H9 (cell line): ENCODE measurements around the gene IFNL2. TPM values are rescaled to one million over a fixed set of nuclear protein-coding genes. Genes with fewer than 3 reads are reported as not detected.
"Not testable (repeated sequence)": the region's sequence is repeated elsewhere in the genome, so short reads cannot be mapped to it uniquely, and the experiment has no call there.

Experiments
- DNase-seq: peaks from one replicate; pipeline ENCODE4 v3.0.0-alpha.2; 2017
- H2AFZ ChIP-seq: one replicate; pipeline ENCODE4 v1.6.1; 2013; ENCODE audit warnings: mild to moderate bottlenecking, low read length, control low read depth, moderate library complexity
- H2AK5ac ChIP-seq: 2 replicates; pipeline ENCODE4 v1.6.1; 2013; ENCODE audit warnings: low read length, control low read depth, mixed read lengths; ENCODE audit not compliant: insufficient read length
- H2BK120ac ChIP-seq: one replicate; pipeline ENCODE4 v1.6.1; 2013; ENCODE audit warnings: low read depth, mild to moderate bottlenecking, low read length, control low read depth, inconsistent platforms; ENCODE audit not compliant: poor library complexity, severe bottlenecking
- H2BK12ac ChIP-seq: 2 replicates; pipeline ENCODE4 v1.6.1; 2013; ENCODE audit warnings: low read length, control low read depth, mixed read lengths, low read depth; ENCODE audit not compliant: insufficient read length
- H2BK15ac ChIP-seq: 2 replicates; pipeline ENCODE4 v1.6.1; 2013; ENCODE audit warnings: low read depth, low read length, control low read depth
- H2BK20ac ChIP-seq: one replicate; pipeline ENCODE4 v1.6.1; 2013; ENCODE audit warnings: low read depth, mild to moderate bottlenecking, low read length, control low read depth, inconsistent platforms; ENCODE audit not compliant: poor library complexity, severe bottlenecking
- H2BK5ac ChIP-seq: 2 replicates; pipeline ENCODE4 v1.6.1; 2013; ENCODE audit warnings: low read length, control low read depth, mixed read lengths; ENCODE audit not compliant: insufficient read length
- H3K14ac ChIP-seq: 2 replicates; pipeline ENCODE4 v1.6.1; 2013; ENCODE audit warnings: low read length, control low read depth; ENCODE audit not compliant: insufficient read depth
- H3K18ac ChIP-seq: 2 replicates; pipeline ENCODE4 v1.6.1; 2013; ENCODE audit warnings: low read depth, mild to moderate bottlenecking, mixed read lengths, low read length, control low read depth; ENCODE audit not compliant: insufficient read length
- H3K23ac ChIP-seq: 2 replicates; pipeline ENCODE4 v1.6.1; 2013; ENCODE audit warnings: low read length, control low read depth, mixed read lengths, low read depth; ENCODE audit not compliant: insufficient read length
- H3K23me2 ChIP-seq: 2 replicates; pipeline ENCODE4 v1.6.1; 2013; ENCODE audit warnings: low read depth, mild to moderate bottlenecking, mixed read lengths, low read length, control low read depth; ENCODE audit not compliant: insufficient read length, poor library complexity, severe bottlenecking
- H3K27ac ChIP-seq: 2 replicates; pipeline ENCODE4 v1.5.1; 2013; ENCODE audit warnings: low read length, control low read depth, mixed read lengths, low read depth; ENCODE audit not compliant: insufficient read length
- H3K27me3 ChIP-seq: 2 replicates; pipeline ENCODE4 v1.6.1; 2013; ENCODE audit warnings: low read length, control low read depth, inconsistent platforms; ENCODE audit not compliant: insufficient read depth
- H3K4ac ChIP-seq: 2 replicates; pipeline ENCODE4 v1.6.1; 2013; ENCODE audit warnings: low read depth, mild to moderate bottlenecking, control low read depth, inconsistent platforms, low read length, moderate library complexity
- H3K4me1 ChIP-seq: 2 replicates; pipeline ENCODE4 v1.6.1; 2013; ENCODE audit warnings: low read length, control low read depth, inconsistent platforms; ENCODE audit not compliant: insufficient read depth
- H3K4me2 ChIP-seq: 2 replicates; pipeline ENCODE4 v1.6.1; 2013; ENCODE audit warnings: low read length, control low read depth, mixed read lengths; ENCODE audit not compliant: insufficient read length, insufficient read depth
- H3K56ac ChIP-seq: 2 replicates; pipeline ENCODE4 v1.6.1; 2013; ENCODE audit warnings: low read depth, mild to moderate bottlenecking, mixed read lengths, low read length, control low read depth; ENCODE audit not compliant: insufficient read length
- H3K79me1 ChIP-seq: 2 replicates; pipeline ENCODE4 v1.6.1; 2013; ENCODE audit warnings: low read depth, mild to moderate bottlenecking, moderate library complexity, low read length, control low read depth, inconsistent platforms; ENCODE audit not compliant: insufficient read depth, poor library complexity, severe bottlenecking
- H3K79me2 ChIP-seq: 2 replicates; pipeline ENCODE4 v1.6.1; 2013; ENCODE audit warnings: low read length, control low read depth, inconsistent platforms; ENCODE audit not compliant: insufficient read depth
- H3K9ac ChIP-seq: 2 replicates; pipeline ENCODE4 v1.6.1; 2013; ENCODE audit warnings: low read length, control low read depth, mixed read lengths; ENCODE audit not compliant: insufficient read length; ENCODE audit errors: extremely low read depth
- H3K9me3 ChIP-seq: one replicate; pipeline ENCODE4 v1.6.1; 2013; ENCODE audit warnings: low read depth, low read length, inconsistent platforms; ENCODE audit not compliant: control insufficient read depth
- H3T11ph ChIP-seq: one replicate; pipeline ENCODE4 v1.6.1; 2013; ENCODE audit warnings: mild to moderate bottlenecking, low read length, control low read depth, inconsistent platforms
- H4K20me1 ChIP-seq: one replicate; pipeline ENCODE4 v1.6.1; 2013; ENCODE audit not compliant: control insufficient read depth, insufficient read length, insufficient read depth
- H4K5ac ChIP-seq: 2 replicates; pipeline ENCODE4 v1.6.1; 2013; ENCODE audit warnings: low read depth, mild to moderate bottlenecking, mixed read lengths, low read length, control low read depth; ENCODE audit not compliant: insufficient read length
- H4K8ac ChIP-seq: replicated peaks from 2 replicates; pipeline ENCODE4 v1.6.1; 2013; ENCODE audit warnings: low read length, control low read depth, mixed read lengths, low read depth; ENCODE audit not compliant: insufficient read length
- H4K91ac ChIP-seq: 2 replicates; pipeline ENCODE4 v1.6.1; 2013; ENCODE audit warnings: low read depth, mild to moderate bottlenecking, moderate library complexity, mixed read lengths, low read length, control low read depth; ENCODE audit not compliant: insufficient read length
- H3K27ac Mint-ChIP-seq, 3 experiments: 2 replicates in 2 of 3; 3 replicates in 1 of 3; pipeline ENCODE4 v1.8.0; 2020 to 2021; ENCODE audit warnings: mixed read lengths in 3 of 3, mild to moderate bottlenecking in 1 of 3, moderate library complexity in 1 of 3
- H3K27me3 Mint-ChIP-seq: 2 replicates; pipeline ENCODE4 v1.8.0; 2021; ENCODE audit warnings: low read depth, mild to moderate bottlenecking, moderate library complexity, mixed read lengths
- H3K36me3 Mint-ChIP-seq, 3 experiments: 2 replicates in 2 of 3; 3 replicates in 1 of 3; pipeline ENCODE4 v1.8.0; 2020 to 2021; ENCODE audit warnings: low read depth in 3 of 3, mixed read lengths in 3 of 3; ENCODE audit not compliant: insufficient read depth in 1 of 3
- H3K4me1 Mint-ChIP-seq, 2 experiments: 2 replicates each; pipeline ENCODE4 v1.8.0; 2020; ENCODE audit warnings: mixed read lengths in 2 of 2
- H3K4me3 Mint-ChIP-seq, 2 experiments: 2 replicates in 1 of 2; 3 replicates in 1 of 2; pipeline ENCODE4 v1.8.0; 2020 to 2021; ENCODE audit warnings: mild to moderate bottlenecking in 2 of 2, mixed read lengths in 2 of 2, moderate library complexity in 1 of 2
- H3K9me3 Mint-ChIP-seq, 2 experiments: 2 replicates in 1 of 2; 3 replicates in 1 of 2; pipeline ENCODE4 v1.8.0; 2020; ENCODE audit warnings: mild to moderate bottlenecking in 2 of 2, mixed read lengths in 2 of 2, moderate library complexity in 1 of 2
- WGBS: extraction: QIAGEN DNeasy Blood & Tissue Kit; methylation state at CpG from one replicate; pipeline ENCODE4 v1.1.7; 2013; ENCODE audit warnings: missing lambda C conversion rate, low lambda C conversion rate, mixed read lengths; ENCODE audit not compliant: insufficient read length; ENCODE audit errors: extremely low coverage; 5-methylcytosine and 5-hydroxymethylcytosine counted together
- total RNA-seq: library from RNA; stranded (reverse); gene quantifications from 2 replicates; pipeline ENCODE4 v1.2.1, GENCODE V29; 2021
- TF ChIP-seq, protein P1 (sequence below): fragments of 200-600 bp; sonication (generic); conservative IDR thresholded peaks from 3 replicates; pipeline ENCODE4 v1.8.0; 2021; ENCODE audit warnings: antibody characterized with exemption, mild to moderate bottlenecking

Gene IFNL2
- total RNA-seq, 1 experiment from 2014 or later, result not detected

DNA sequence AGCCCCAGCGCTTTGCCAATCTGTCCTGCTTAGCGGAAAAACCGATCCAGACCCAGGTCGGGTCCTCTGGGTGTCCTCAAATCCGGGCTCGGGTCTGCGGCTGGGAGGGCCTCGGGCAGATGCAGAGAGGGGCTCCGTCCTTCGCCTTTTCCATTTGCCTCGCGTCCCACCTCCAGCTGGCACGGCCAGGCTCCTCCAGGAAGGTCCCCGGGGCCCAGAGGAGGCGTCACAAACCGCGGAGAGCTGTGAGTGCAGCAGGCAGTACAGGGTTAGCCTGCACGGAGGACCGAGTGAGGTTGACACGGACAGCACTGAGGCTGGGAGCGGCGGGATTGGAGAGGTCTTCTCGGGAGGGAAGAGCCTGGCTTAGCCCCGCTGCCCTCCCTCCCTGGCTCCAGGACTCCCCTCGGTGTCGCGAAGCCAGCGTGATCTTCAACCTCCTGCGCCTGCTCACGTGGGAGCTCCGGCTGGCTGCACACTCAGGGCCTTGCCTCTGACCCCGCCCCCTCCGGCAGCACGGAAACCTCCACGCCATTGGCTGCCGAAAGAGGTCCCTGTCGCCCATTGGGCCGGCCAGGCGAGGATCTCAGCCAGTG, 2.8 kb upstream of the IFNL2 start:
- Histone ChIP-seq H2BK120ac (no peak overlapping the region), H3K79me2 (no peaks in the 10 kb centered on the region), H3K23ac (no peak overlapping the region), H4K91ac (no peak overlapping the region), H3T11ph (no peak overlapping the region), H3K27me3 (peaks cover 36% of the 10 kb centered on the region), H3K27ac (no peak overlapping the region), H2BK15ac (no peak overlapping the region), H3K23me2 (peaks cover 5% of the 10 kb centered on the region), H3K14ac (no peak overlapping the region), H3K79me1 (no peaks in the 10 kb centered on the region), H2AK5ac (no peak overlapping the region), H3K9ac (no peak overlapping the region), H2BK5ac (no peak overlapping the region), H3K18ac (no peak overlapping the region), H3K4me2 (peak overlapping the region; percentile 31), H3K9me3 (no peaks in the 10 kb centered on the region), H4K8ac (no peak overlapping the region), H4K5ac (no peak overlapping the region), H4K20me1 (no peaks in the 10 kb centered on the region), H3K4ac (no peak overlapping the region), H3K4me1 (no peaks in the 10 kb centered on the region), H3K56ac (no peak overlapping the region), H2BK20ac (no peak overlapping the region), H2AFZ (no peak overlapping the region), H2BK12ac (no peak overlapping the region)
- Mint-ChIP-seq H3K4me3 (peak overlapping the region; percentile 4 to 72; a peak in 4 of 5 replicates), H3K4me1 (peaks cover 5 to 16% of the 10 kb centered on the region in 2 experiments), H3K36me3 (no peaks in the 10 kb centered on the region; a peak in 1 of 7 replicates), H3K9me3 (peaks cover 4 to 9% of the 10 kb centered on the region in 2 experiments; a peak in 3 of 5 replicates), H3K27ac (no peak overlapping the region), H3K27me3 (peaks cover 87% of the 10 kb centered on the region)
- TF ChIP-seq, protein P1, sequence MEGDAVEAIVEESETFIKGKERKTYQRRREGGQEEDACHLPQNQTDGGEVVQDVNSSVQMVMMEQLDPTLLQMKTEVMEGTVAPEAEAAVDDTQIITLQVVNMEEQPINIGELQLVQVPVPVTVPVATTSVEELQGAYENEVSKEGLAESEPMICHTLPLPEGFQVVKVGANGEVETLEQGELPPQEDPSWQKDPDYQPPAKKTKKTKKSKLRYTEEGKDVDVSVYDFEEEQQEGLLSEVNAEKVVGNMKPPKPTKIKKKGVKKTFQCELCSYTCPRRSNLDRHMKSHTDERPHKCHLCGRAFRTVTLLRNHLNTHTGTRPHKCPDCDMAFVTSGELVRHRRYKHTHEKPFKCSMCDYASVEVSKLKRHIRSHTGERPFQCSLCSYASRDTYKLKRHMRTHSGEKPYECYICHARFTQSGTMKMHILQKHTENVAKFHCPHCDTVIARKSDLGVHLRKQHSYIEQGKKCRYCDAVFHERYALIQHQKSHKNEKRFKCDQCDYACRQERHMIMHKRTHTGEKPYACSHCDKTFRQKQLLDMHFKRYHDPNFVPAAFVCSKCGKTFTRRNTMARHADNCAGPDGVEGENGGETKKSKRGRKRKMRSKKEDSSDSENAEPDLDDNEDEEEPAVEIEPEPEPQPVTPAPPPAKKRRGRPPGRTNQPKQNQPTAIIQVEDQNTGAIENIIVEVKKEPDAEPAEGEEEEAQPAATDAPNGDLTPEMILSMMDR, result no peak
- no CpG with 5 or more reads among the region's 39 CpGs for WGBS
- DNase-seq, result peak; percentile 74

DNA sequence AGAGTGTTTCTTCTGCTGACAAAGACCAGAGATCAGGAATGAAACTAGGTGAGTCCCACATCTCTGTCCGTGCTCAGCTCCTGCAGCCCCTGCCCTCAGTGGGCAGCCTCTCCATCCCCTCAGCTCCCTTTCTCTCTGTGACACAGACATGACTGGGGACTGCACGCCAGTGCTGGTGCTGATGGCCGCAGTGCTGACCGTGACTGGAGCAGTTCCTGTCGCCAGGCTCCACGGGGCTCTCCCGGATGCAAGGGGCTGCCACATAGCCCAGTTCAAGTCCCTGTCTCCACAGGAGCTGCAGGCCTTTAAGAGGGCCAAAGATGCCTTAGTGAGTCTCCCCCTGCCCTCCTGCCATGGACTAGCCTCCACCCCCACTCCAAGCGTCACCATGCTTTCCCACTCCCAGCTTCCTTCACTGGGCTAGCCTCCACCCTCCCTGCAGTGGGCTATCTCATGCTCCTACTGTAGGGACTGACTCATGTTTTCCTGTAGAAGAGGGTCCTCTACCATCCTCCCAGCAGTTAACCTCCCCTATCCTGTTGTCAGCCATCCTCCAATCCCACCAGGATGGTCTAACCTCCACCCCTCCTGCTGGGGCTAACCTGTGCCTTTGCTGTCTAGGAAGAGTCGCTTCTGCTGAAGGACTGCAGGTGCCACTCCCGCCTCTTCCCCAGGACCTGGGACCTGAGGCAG, 481 bp downstream of the IFNL2 start:
- H2AK5ac ChIP-seq, H3K4me1 Mint-ChIP-seq, H3K14ac ChIP-seq, H3K79me2 ChIP-seq, H3T11ph ChIP-seq, H3K18ac ChIP-seq, H2BK20ac ChIP-seq, H3K56ac ChIP-seq, DNase-seq, H4K91ac ChIP-seq, H3K36me3 Mint-ChIP-seq, H2BK12ac ChIP-seq, H4K8ac ChIP-seq, H3K9ac ChIP-seq, H2BK120ac ChIP-seq, H3K4ac ChIP-seq, H3K4me3 Mint-ChIP-seq, H3K23me2 ChIP-seq, H3K9me3 ChIP-seq, H2BK5ac ChIP-seq, H4K5ac ChIP-seq, H3K27ac ChIP-seq, H3K27ac Mint-ChIP-seq, H3K4me1 ChIP-seq, H3K79me1 ChIP-seq, H2BK15ac ChIP-seq, H3K9me3 Mint-ChIP-seq, H3K23ac ChIP-seq, H4K20me1 ChIP-seq, H3K4me2 ChIP-seq, H2AFZ ChIP-seq: not testable (repeated sequence)
- H3K27me3 Mint-ChIP-seq, result peaks cover 77% of the 10 kb centered on the region
- WGBS, result no CpG with 5 or more reads among the region's 10 CpGs
- H3K27me3 ChIP-seq, result peaks cover 24% of the 10 kb centered on the region
